ENCODE data around the gene ERC2. TPM values are rescaled to one million over a fixed set of nuclear protein-coding genes. Genes with fewer than 3 reads are reported as not detected.

Gene ERC2
- total RNA-seq, 1 donor from 2014 or later, result 7.4 TPM

DNA sequence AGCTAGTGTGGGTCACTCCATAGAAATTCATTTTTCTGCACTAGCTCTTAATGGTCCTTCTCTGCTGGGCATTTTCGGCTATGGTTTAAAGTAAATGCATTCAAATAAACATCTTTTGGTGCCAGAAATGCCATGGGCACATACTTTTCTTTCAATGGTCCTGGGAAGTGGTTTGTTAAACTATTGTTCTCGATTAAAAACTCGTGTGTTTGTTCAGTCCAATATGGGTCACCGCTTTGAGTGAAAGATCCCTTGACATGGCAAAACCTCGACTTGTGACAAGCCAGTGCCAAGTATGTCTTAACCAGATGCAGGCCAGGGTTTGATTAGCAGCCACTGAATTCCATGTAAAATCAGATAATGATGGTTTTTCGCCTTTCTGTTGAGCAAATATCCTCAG is 649.3 kb downstream of the ERC2 start:
- Histone ChIP-seq H3K27ac (ENCODE audit: low read depth, low read length) (no peak overlapping the region), H3K4me1 (ENCODE audit: insufficient read depth, low read length) (no peaks in the 10 kb centered on the region), H3K79me2 (ENCODE audit: insufficient read depth, low read length) (no peaks in the 10 kb centered on the region), H4K20me1 (ENCODE audit: insufficient read depth, low read length) (no peaks in the 10 kb centered on the region), H3K4me3 (ENCODE audit: insufficient read depth, low read depth, low read length) (no peak overlapping the region), H3K27me3 (ENCODE audit: insufficient read depth, low read length) (peaks cover 2% of the 10 kb centered on the region), H3K9ac (ENCODE audit: low read length) (no peak overlapping the region), H3K9me3 (ENCODE audit: insufficient read depth, low read depth, low read length) (no peaks in the 10 kb centered on the region), H2AFZ (ENCODE audit: low read depth, low read length) (no peak overlapping the region), H3K4me2 (ENCODE audit: low read length) (no peak overlapping the region), H3K36me3 (ENCODE audit: insufficient read depth, low read length) (no peaks in the 10 kb centered on the region)
- no peak for FAIRE-seq
- no peak for DNase-seq (ENCODE audit: low read depth)
- H3K9me3 Mint-ChIP-seq (ENCODE audit: unreplicated experiment), result no peaks in the 10 kb centered on the region
- H3K36me3 Mint-ChIP-seq (ENCODE audit: low read depth, unreplicated experiment), result no peaks in the 10 kb centered on the region
- no peak overlapping the region for H3K4me3 Mint-ChIP-seq (ENCODE audit: unreplicated experiment)
- no peaks in the 10 kb centered on the region for H3K27me3 Mint-ChIP-seq (ENCODE audit: low read depth, unreplicated experiment)
- no peaks in the 10 kb centered on the region for H3K4me1 Mint-ChIP-seq (ENCODE audit: low read depth, unreplicated experiment)
- no peak for TF ChIP-seq EZH2 (IDR thresholded peaks at IDR 0.05; ENCODE audit: insufficient read depth, low read length)
- TF ChIP-seq, protein P1, sequence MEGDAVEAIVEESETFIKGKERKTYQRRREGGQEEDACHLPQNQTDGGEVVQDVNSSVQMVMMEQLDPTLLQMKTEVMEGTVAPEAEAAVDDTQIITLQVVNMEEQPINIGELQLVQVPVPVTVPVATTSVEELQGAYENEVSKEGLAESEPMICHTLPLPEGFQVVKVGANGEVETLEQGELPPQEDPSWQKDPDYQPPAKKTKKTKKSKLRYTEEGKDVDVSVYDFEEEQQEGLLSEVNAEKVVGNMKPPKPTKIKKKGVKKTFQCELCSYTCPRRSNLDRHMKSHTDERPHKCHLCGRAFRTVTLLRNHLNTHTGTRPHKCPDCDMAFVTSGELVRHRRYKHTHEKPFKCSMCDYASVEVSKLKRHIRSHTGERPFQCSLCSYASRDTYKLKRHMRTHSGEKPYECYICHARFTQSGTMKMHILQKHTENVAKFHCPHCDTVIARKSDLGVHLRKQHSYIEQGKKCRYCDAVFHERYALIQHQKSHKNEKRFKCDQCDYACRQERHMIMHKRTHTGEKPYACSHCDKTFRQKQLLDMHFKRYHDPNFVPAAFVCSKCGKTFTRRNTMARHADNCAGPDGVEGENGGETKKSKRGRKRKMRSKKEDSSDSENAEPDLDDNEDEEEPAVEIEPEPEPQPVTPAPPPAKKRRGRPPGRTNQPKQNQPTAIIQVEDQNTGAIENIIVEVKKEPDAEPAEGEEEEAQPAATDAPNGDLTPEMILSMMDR (IDR thresholded peaks at IDR 0.05; ENCODE audit: insufficient read depth, low read depth, low read length), result no peak
- no peak overlapping the region for H3K27ac Mint-ChIP-seq (ENCODE audit: unreplicated experiment)

DNA sequence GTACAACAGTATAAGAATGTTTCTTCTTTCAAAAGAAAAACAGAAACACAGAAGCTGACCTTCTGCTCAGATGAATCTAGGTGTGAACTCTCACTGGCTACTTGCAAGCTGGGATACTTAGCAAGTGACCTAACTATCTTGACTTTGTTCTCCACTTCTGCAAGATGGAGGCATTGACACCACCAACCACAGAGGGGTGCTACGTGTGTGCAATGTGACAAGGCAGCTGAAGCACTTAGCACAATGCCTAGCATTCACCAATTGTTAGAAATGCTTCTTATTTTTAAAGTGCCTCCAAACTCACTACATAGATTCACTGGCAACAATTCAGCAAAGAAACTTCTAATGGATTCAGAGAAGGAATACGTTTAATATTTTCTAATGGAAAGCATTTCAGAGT is 649.8 kb downstream of the ERC2 start:
- H3K79me2 ChIP-seq (ENCODE audit: insufficient read depth, low read length), result no peaks in the 10 kb centered on the region
- no peaks in the 10 kb centered on the region for H3K9me3 ChIP-seq (ENCODE audit: insufficient read depth, low read depth, low read length)
- no peaks in the 10 kb centered on the region for H3K4me1 ChIP-seq (ENCODE audit: insufficient read depth, low read length)
- H3K36me3 ChIP-seq (ENCODE audit: insufficient read depth, low read length), result no peaks in the 10 kb centered on the region
- Mint-ChIP-seq H3K4me1 (ENCODE audit: low read depth, unreplicated experiment) (peaks cover 2% of the 10 kb centered on the region), H3K9me3 (ENCODE audit: unreplicated experiment) (no peaks in the 10 kb centered on the region), H3K4me3 (ENCODE audit: unreplicated experiment) (no peak overlapping the region), H3K36me3 (ENCODE audit: low read depth, unreplicated experiment) (no peaks in the 10 kb centered on the region), H3K27me3 (ENCODE audit: low read depth, unreplicated experiment) (no peaks in the 10 kb centered on the region), H3K27ac (ENCODE audit: unreplicated experiment) (no peak overlapping the region)
- no peak overlapping the region for H3K4me3 ChIP-seq (ENCODE audit: insufficient read depth, low read depth, low read length)
- TF ChIP-seq, protein P1 (IDR thresholded peaks at IDR 0.05; ENCODE audit: insufficient read depth, low read depth, low read length), result no peak
- TF ChIP-seq EZH2 (IDR thresholded peaks at IDR 0.05; ENCODE audit: insufficient read depth, low read length), result no peak
- DNase-seq (ENCODE audit: low read depth), result no peak
- H3K27ac ChIP-seq (ENCODE audit: low read depth, low read length), result no peak overlapping the region
- H2AFZ ChIP-seq (ENCODE audit: low read depth, low read length), result no peak overlapping the region
- H4K20me1 ChIP-seq (ENCODE audit: insufficient read depth, low read length), result no peaks in the 10 kb centered on the region
- no peak overlapping the region for H3K9ac ChIP-seq (ENCODE audit: low read length)
- H3K27me3 ChIP-seq (ENCODE audit: insufficient read depth, low read length), result peaks cover 2% of the 10 kb centered on the region
- no peak overlapping the region for H3K4me2 ChIP-seq (ENCODE audit: low read length)
- FAIRE-seq, result no peak

DNA sequence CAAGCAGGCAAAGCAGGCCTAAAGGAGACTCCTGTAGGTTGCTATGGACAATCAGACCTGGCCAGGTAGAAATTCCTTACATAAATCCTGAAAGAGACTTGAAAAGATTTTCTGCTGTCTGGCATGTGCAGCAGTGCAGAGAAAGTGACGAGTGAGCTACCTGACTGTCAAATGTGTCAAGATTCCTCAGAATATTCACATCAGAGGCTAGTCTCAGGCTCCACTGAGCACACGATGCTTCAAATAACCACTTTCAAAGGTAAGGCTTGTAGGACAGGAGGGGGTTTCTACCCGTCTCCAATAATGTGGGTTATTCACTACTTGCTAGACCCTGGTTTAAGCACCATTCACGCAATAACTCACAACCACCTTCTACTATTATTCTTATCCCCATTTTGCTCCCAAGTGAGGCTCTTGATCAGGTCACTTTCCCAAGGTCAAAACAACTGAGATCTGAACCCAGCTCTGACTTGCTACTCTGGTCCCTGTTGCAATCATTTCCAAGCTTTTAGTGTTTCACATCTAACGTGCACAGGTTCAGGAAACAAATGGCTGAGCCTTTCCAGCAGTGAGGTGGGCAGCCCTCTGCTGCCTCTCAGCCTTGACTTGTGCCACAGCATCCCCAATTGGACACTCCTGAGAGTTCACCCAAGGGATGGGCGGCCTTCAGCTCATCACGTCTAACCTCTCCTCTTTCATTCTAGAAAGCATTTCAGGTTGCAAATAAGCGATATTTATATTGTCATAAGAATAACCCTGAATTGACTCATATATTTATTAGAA is 651.3 kb downstream of the ERC2 start:
- H4K20me1 ChIP-seq (ENCODE audit: insufficient read depth, low read length), result no peaks in the 10 kb centered on the region
- Mint-ChIP-seq H3K27ac (ENCODE audit: unreplicated experiment) (no peak overlapping the region), H3K4me3 (ENCODE audit: unreplicated experiment) (no peak overlapping the region), H3K9me3 (ENCODE audit: unreplicated experiment) (no peaks in the 10 kb centered on the region), H3K27me3 (ENCODE audit: low read depth, unreplicated experiment) (no peaks in the 10 kb centered on the region), H3K36me3 (ENCODE audit: low read depth, unreplicated experiment) (no peaks in the 10 kb centered on the region), H3K4me1 (ENCODE audit: low read depth, unreplicated experiment) (peaks cover 2% of the 10 kb centered on the region)
- H3K9ac ChIP-seq (ENCODE audit: low read length), result no peak overlapping the region
- no peak overlapping the region for H2AFZ ChIP-seq (ENCODE audit: low read depth, low read length)
- TF ChIP-seq EZH2 (IDR thresholded peaks at IDR 0.05; ENCODE audit: insufficient read depth, low read length), result no peak
- TF ChIP-seq, protein P1 (IDR thresholded peaks at IDR 0.05; ENCODE audit: insufficient read depth, low read depth, low read length), result no peak
- no peak for FAIRE-seq
- no peaks in the 10 kb centered on the region for H3K36me3 ChIP-seq (ENCODE audit: insufficient read depth, low read length)
- H3K27me3 ChIP-seq (ENCODE audit: insufficient read depth, low read length), result peaks cover 2% of the 10 kb centered on the region
- H3K4me1 ChIP-seq (ENCODE audit: insufficient read depth, low read length), result no peaks in the 10 kb centered on the region
- H3K4me2 ChIP-seq (ENCODE audit: low read length), result no peak overlapping the region
- no peaks in the 10 kb centered on the region for H3K9me3 ChIP-seq (ENCODE audit: insufficient read depth, low read depth, low read length)
- H3K79me2 ChIP-seq (ENCODE audit: insufficient read depth, low read length), result no peaks in the 10 kb centered on the region
- no peak for DNase-seq (ENCODE audit: low read depth)
- H3K27ac ChIP-seq (ENCODE audit: low read depth, low read length), result no peak overlapping the region
- no peak overlapping the region for H3K4me3 ChIP-seq (ENCODE audit: insufficient read depth, low read depth, low read length)

Data from astrocyte (in vitro differentiated cells and primary cell).